NCI-H1417 (cell line): Measurements from ENCODE around the gene CAPZB.

Source experiments
- DNase-seq, 3 experiments: peaks; one replicate each; lab custom pipeline; 2025; lab: John Stamatoyannopoulos, UW

CAPZB gene

GRCh38 chr1:19368964-19369363, 116.4 kb downstream of the CAPZB start:
- no peak for DNase-seq

GRCh38 chr1:19368050-19368449, 117.3 kb downstream of the CAPZB start:
- DNase-seq: no peak

GRCh38 chr1:19367584-19368041, 117.7 kb downstream of the CAPZB start:
- DNase-seq: no peak

GRCh38 chr1:19366599-19367536, 118.5 kb downstream of the CAPZB start:
- DNase-seq: no peak

GRCh38 chr1:19365721-19366120, 119.6 kb downstream of the CAPZB start:
- DNase-seq: no peak

- no peak for DNase-seq
Measured at GRCh38 chr1:19363536-19364152, 121.7 kb downstream of the CAPZB start.

- no peak for DNase-seq
Measured at GRCh38 chr1:19361611-19362147, 123.7 kb downstream of the CAPZB start.

GRCh38 chr1:19360843-19361610, 124.3 kb downstream of the CAPZB start:
- DNase-seq: peak in 2 of 3 experiments; percentile 4 to 69

GRCh38 chr1:19360432-19360831, 124.9 kb downstream of the CAPZB start:
- DNase-seq: no peak

GRCh38 chr1:19360016-19360415, 125.3 kb downstream of the CAPZB start:
- no peak for DNase-seq

- peak; percentile 31 to 68 (median 37) for DNase-seq
Measured at GRCh38 chr1:19359357-19359756, 126.0 kb downstream of the CAPZB start.

- peak in 1 of 3 experiments; percentile 33 for DNase-seq
Measured at GRCh38 chr1:19358710-19359109, 126.6 kb downstream of the CAPZB start.

GRCh38 chr1:19357299-19357986, 127.9 kb downstream of the CAPZB start:
- no peak for DNase-seq

- peak; percentile 86 to 94 (median 89) for DNase-seq
Measured at GRCh38 chr1:19356266-19356665, 129.1 kb downstream of the CAPZB start.

GRCh38 chr1:19354531-19354981, 130.8 kb downstream of the CAPZB start:
- peak in 2 of 3 experiments; percentile 65 to 80 for DNase-seq

GRCh38 chr1:19353596-19353995, 131.7 kb downstream of the CAPZB start:
- peak; percentile 93 to 98 (median 97) for DNase-seq

GRCh38 chr1:19352839-19353238, 132.5 kb downstream of the CAPZB start:
- DNase-seq: no peak

- no peak for DNase-seq
Measured at GRCh38 chr1:19351873-19352272, 133.5 kb downstream of the CAPZB start.

- DNase-seq: no peak
Measured at GRCh38 chr1:19350566-19350965, 134.8 kb downstream of the CAPZB start.

GRCh38 chr1:19349999-19350398, 135.3 kb downstream of the CAPZB start:
- peak in 1 of 3 experiments; percentile 70 for DNase-seq
